Loucy (cell line): ENCODE data around the gene GPHB5.

ENCODE experiments used
- H2AFZ ChIP-seq: fragments of 200-600 bp; sonication (generic); 2 replicates; pipeline ENCODE4 v1.6.0; 2016; ENCODE audit warnings: antibody characterized with exemption, mild to moderate bottlenecking, low read length, moderate library complexity
- H3F3A ChIP-seq: fragments of 200-600 bp; 2 replicates; pipeline ENCODE4 v1.6.0; 2016; ENCODE audit warnings: antibody characterized with exemption, low read depth, mild to moderate bottlenecking
- H3K27me3 ChIP-seq: fragments of 200-600 bp; sonication (generic); 2 replicates; pipeline ENCODE4 v1.6.1; 2014; ENCODE audit warnings: low read length, mild to moderate bottlenecking; ENCODE audit not compliant: insufficient read depth, poor library complexity, severe bottlenecking
- H3K36me3 ChIP-seq: fragments of 200-600 bp; sonication (generic); 2 replicates; pipeline ENCODE4 v1.6.1; 2016; ENCODE audit warnings: low read length; ENCODE audit not compliant: insufficient read depth
- H3K4me1 ChIP-seq: fragments of 200-600 bp; sonication (generic); 2 replicates; pipeline ENCODE4 v1.5.1; 2014; ENCODE audit warnings: low read length, mild to moderate bottlenecking; ENCODE audit not compliant: insufficient read depth, poor library complexity, severe bottlenecking
- H3K4me2 ChIP-seq: fragments of 200-600 bp; sonication (generic); 2 replicates; pipeline ENCODE4 v1.6.0; 2014; ENCODE audit warnings: antibody characterized with exemption, low read length, low read depth, mild to moderate bottlenecking; ENCODE audit not compliant: poor library complexity, severe bottlenecking
- H3K4me3 ChIP-seq: fragments of 200-600 bp; sonication (generic); 2 replicates; pipeline ENCODE4 v1.5.1; 2014; ENCODE audit warnings: low read length, mild to moderate bottlenecking, mixed read lengths; ENCODE audit not compliant: poor library complexity, severe bottlenecking
- H3K79me2 ChIP-seq: fragments of 200-600 bp; sonication (generic); 2 replicates; pipeline ENCODE4 v1.6.1; 2014; ENCODE audit warnings: low read length; ENCODE audit not compliant: insufficient read depth
- H3K9ac ChIP-seq: fragments of 200-600 bp; sonication (generic); 2 replicates; pipeline ENCODE4 v1.6.0; 2014; ENCODE audit warnings: mild to moderate bottlenecking, low read depth, low read length, moderate library complexity; ENCODE audit not compliant: poor library complexity, severe bottlenecking
- H3K9me2 ChIP-seq: fragments of 200-600 bp; sonication (generic); replicated peaks from 2 replicates; pipeline ENCODE4 v1.6.1; 2016; ENCODE audit warnings: low read depth, low read length, mixed read lengths
- H3K9me3 ChIP-seq: fragments of 200-600 bp; sonication (generic); 2 replicates; pipeline ENCODE4 v1.6.1; 2014; ENCODE audit warnings: mild to moderate bottlenecking, antibody characterized with exemption, low read length, low read depth; ENCODE audit not compliant: insufficient read depth
- H4K20me1 ChIP-seq: fragments of 200-600 bp; sonication (generic); 2 replicates; pipeline ENCODE4 v1.6.0; 2014; ENCODE audit warnings: antibody characterized with exemption, low read length, mild to moderate bottlenecking; ENCODE audit not compliant: insufficient read depth, poor library complexity, severe bottlenecking
- EZH2phosphoT487 ChIP-seq: fragments of 200-600 bp; IDR thresholded peaks from 2 replicates; pipeline ENCODE4 v1.6.1; 2018; ENCODE audit warnings: antibody characterized with exemption, mild to moderate bottlenecking, moderate library complexity, borderline replicate concordance
- TF ChIP-seq, protein P1 (sequence below): fragments of 200-600 bp; sonication (generic); conservative IDR thresholded peaks from 2 replicates; pipeline ENCODE4 v1.5.1; 2014; ENCODE audit warnings: mild to moderate bottlenecking, antibody characterized with exemption, low read length

Gene GPHB5

DNA sequence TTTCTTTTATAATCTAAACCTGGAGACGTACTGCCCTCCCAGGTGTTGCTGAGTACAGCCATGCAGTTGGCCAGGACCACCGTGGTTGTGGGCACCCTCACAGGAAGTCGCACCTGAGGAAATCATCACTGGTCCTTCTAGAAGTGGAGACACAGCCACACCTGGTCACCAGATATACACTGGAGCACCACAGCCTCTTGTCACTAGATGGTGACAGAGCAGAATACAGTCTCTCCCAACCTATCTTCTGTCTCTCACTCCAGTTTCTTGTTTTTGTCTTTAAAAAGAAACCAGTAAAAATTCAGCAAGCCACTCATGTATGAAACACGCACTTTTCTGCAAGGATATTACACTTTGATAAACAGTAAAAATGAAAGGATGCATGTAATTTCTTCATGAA is 43.1 kb upstream of the GPHB5 start:
- no peak overlapping the region for H3K4me2 ChIP-seq
- H3K36me3 ChIP-seq, result no peaks in the 10 kb centered on the region
- TF ChIP-seq, protein P1, sequence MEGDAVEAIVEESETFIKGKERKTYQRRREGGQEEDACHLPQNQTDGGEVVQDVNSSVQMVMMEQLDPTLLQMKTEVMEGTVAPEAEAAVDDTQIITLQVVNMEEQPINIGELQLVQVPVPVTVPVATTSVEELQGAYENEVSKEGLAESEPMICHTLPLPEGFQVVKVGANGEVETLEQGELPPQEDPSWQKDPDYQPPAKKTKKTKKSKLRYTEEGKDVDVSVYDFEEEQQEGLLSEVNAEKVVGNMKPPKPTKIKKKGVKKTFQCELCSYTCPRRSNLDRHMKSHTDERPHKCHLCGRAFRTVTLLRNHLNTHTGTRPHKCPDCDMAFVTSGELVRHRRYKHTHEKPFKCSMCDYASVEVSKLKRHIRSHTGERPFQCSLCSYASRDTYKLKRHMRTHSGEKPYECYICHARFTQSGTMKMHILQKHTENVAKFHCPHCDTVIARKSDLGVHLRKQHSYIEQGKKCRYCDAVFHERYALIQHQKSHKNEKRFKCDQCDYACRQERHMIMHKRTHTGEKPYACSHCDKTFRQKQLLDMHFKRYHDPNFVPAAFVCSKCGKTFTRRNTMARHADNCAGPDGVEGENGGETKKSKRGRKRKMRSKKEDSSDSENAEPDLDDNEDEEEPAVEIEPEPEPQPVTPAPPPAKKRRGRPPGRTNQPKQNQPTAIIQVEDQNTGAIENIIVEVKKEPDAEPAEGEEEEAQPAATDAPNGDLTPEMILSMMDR, result peak; percentile 27
- TF ChIP-seq EZH2phosphoT487, result no peak
- no peaks in the 10 kb centered on the region for H4K20me1 ChIP-seq
- H2AFZ ChIP-seq, result no peak overlapping the region
- H3K9me3 ChIP-seq, result no peaks in the 10 kb centered on the region
- H3K27me3 ChIP-seq, result no peaks in the 10 kb centered on the region
- H3K9ac ChIP-seq, result no peak overlapping the region
- no peaks in the 10 kb centered on the region for H3K9me2 ChIP-seq
- H3K4me1 ChIP-seq, result no peaks in the 10 kb centered on the region
- no peak overlapping the region for H3K4me3 ChIP-seq
- no peaks in the 10 kb centered on the region for H3F3A ChIP-seq
- H3K79me2 ChIP-seq, result no peaks in the 10 kb centered on the region

DNA sequence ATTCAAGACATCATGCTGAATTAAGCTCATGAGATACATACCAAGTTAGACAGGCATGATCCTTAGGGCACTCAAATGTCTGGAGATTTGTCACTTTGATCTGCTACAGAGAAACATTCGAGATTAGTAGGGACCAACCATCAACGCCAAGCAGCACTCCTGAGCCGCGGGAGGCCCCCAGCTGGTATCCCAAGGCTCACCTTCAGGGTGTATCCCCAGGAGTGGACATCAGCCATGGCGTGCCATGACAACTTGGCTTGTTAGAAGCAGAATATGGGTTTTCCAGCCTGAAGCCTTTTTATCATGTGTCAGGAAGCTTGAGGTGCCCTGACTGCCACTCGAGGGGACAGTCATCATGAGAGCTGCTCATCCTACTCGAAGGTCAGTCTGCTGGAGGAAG is 39.1 kb upstream of the GPHB5 start:
- Histone ChIP-seq H3F3A (no peaks in the 10 kb centered on the region), H3K27me3 (no peaks in the 10 kb centered on the region), H3K9me3 (no peaks in the 10 kb centered on the region), H3K9ac (no peak overlapping the region), H3K79me2 (no peaks in the 10 kb centered on the region), H4K20me1 (no peaks in the 10 kb centered on the region), H3K4me2 (no peak overlapping the region), H3K9me2 (no peaks in the 10 kb centered on the region), H3K4me1 (no peaks in the 10 kb centered on the region), H3K36me3 (no peaks in the 10 kb centered on the region), H3K4me3 (no peak overlapping the region), H2AFZ (no peak overlapping the region)
- TF ChIP-seq, protein P1, result no peak
- TF ChIP-seq EZH2phosphoT487, result no peak

DNA sequence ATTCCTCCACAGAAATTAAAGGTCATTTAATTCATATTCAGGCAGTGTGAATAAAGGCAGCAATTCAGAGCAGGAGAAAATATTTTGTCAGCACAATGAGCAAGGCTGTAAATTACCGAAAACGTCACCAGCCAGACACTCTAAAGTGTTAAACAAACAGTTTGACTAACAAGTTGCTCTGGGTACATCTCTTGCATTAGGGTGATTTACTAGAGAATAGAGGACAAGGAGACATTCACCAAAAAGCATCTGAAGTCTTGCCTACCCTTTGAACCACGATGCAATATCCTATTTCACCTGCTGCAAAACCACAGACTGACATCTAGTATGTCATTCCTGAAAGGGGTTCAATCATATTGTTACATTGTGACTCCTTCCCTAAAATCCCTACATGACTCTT is 27.1 kb upstream of the GPHB5 start:
- Histone ChIP-seq H3K9me3 (no peaks in the 10 kb centered on the region), H3K4me1 (no peaks in the 10 kb centered on the region), H3K4me3 (no peak overlapping the region), H3K4me2 (no peak overlapping the region), H3K36me3 (no peaks in the 10 kb centered on the region), H3K9ac (no peak overlapping the region), H3F3A (no peaks in the 10 kb centered on the region), H2AFZ (no peak overlapping the region), H4K20me1 (no peaks in the 10 kb centered on the region), H3K9me2 (no peaks in the 10 kb centered on the region), H3K27me3 (no peaks in the 10 kb centered on the region), H3K79me2 (no peaks in the 10 kb centered on the region)
- TF ChIP-seq, protein P1, result no peak
- TF ChIP-seq EZH2phosphoT487, result no peak
